HG02588 (cell line): Measurements from ENCODE around the gene RPS28.
"Not testable (repeated sequence)": the region's sequence is repeated elsewhere in the genome, so short reads cannot be mapped to it uniquely, and the experiment has no call there.

Experiments
- ATAC-seq: cut with Tn5 transposase; IDR thresholded peaks from one replicate; pipeline ENCODE4 v1.9.1; 2021; ENCODE audit warnings: mild to moderate bottlenecking, moderate library complexity; ENCODE audit not compliant: unreplicated experiment

Gene RPS28

GRCh38 chr19:8340341-8341096 lies 19.2 kb downstream of the RPS28 start:
- ATAC-seq = no peak

- not testable (repeated sequence) for ATAC-seq
Measured at GRCh38 chr19:8341504-8341903, 20.2 kb downstream of the RPS28 start.

- no peak for ATAC-seq
Measured at GRCh38 chr19:8342316-8342683, 21.0 kb downstream of the RPS28 start.

DNA sequence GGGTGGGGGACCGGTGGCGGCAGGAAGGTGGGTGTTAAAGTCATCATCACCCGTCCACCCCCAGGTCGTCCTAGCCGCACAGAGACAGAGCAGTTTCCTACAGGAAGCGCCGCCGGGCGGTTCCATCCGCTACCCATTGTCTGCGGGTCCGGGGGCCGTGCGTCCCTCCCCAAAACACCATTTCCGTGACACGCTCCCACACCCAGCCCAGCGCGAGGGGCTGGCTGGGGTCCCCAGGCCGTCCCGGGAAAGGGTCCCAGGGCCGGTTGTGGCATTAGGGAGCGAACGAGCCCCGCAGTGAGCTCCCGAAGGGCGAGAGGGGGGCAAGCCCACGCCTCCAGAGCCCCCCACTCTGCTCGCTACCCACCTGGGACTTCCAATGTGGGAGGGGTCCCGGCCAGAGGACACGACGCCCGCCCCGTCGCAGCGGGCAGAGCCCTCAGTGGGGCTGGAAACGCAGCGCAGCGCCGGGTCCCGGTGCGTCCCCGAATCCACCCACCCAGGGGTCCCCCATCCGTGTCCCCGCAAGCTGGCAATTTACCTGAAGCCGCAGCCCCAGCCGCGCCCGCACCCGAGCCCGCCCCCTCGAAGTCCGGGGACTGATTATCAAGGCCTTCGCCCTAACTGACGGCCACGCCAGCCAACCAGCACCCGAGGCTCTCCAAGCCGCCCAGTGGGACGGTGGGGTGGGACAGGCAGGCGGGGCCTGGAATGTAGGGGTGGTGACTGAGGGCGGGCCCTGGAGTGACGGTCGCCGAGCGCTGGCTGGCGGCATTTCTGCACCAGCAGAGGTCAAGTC lies 21.6 kb downstream of the RPS28 start, which contains the start of gene KANK3:
KANK3 (minus strand) TSS at position 579 of the 799 bp plus-strand sequence. CDS start 5,434 bp downstream, outside the sequence.
- peak; percentile 80 for ATAC-seq

GRCh38 chr19:8343483-8343844 lies 22.2 kb downstream of the RPS28 start:
- ATAC-seq = no peak

DNA sequence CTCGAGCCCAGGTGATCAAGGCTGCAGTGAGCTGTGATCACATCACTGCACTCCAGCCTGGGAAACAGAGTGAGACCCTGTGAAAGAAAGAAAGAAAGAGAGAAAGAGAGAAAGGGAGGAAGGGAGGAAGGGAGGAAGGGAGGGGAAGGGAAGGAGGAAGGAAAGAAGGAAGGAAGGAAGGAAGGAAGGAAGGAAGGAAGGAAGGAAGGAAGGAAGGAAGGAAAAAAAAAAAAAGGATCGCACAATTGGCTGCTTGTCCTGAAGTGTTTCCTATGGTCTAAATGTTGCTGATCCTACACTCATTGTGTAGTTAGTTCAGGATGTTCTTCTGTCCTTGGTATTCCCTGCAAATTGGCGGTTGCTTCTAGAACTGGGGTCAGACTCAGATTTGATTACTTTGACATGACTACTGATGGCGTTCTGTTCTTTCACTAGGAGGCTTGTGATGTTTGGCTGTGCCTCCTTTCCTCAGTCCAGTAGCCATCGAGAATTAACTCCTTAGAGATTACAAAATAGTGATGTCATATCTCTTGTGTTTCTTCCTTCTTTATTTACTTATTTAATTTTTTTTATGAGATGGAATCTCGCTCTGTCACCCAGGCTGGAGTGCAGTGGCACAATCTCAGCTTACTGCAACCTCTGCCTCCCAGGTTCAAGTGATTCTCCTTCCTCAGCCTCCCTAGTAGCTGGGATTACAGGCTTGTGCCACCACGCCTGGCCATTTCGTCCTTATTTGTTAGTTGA lies 28.5 kb downstream of the RPS28 start:
- not testable (repeated sequence) for ATAC-seq

DNA sequence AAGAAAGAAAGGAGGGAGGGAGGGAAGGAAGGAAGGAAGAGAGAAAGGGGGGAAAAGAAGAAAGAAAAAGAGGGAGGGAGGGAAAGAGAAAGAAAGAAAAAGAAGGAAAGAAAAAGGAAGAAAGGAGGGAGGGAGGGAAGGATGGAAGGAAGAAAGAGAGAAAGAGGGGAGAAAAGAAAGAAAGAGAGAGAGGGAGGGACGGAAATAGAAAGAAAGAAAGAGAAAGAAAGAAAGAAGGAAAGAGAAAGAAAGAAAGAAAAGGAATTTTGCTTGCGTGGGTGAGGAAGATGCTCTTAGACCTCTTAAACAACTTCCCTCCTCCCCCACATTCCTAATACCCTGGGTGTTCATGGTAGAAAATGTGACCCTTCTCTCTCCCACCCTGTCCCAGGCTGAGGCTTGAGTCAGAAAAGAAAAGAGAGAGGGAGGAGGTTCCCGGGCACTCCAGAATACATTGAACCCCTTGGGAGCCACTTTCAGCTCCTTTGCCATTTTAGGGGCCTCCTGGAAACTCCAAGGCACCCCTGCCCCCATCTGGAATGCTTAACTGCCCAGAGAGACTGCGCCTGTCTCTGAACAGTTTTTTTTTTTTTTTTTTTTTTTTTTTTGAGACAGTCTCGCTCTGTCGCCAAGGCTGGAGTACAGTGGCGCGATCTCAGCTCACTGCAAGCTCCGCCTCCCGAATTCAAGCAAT lies 31.0 kb downstream of the RPS28 start:
- ATAC-seq = no peak

GRCh38 chr19:8352845-8353244 lies 31.5 kb downstream of the RPS28 start:
- not testable (repeated sequence) for ATAC-seq

- ATAC-seq = no peak
Measured at GRCh38 chr19:8355631-8356402, 34.5 kb downstream of the RPS28 start.

- ATAC-seq = no peak
Measured at GRCh38 chr19:8357007-8357521, 35.8 kb downstream of the RPS28 start.

DNA sequence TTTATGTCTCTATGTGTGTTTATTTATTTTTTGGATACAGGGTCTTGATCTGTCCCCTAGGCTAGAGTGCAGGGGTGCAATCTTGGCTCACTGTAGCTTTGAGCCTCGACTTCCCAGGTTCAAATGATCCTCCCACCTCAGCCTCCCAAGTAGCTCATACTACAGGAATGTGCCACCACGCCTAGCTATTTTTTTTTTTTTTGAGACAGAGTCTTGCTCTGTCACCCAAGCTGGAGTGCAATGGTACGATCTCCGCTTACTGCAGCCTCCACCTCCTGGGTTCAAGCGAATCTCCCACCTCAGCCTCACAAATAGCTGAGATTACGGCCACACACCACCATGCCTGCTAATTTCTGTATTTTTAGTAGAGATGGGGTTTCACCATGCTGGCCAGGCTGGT lies 37.7 kb downstream of the RPS28 start:
- no peak for ATAC-seq

DNA sequence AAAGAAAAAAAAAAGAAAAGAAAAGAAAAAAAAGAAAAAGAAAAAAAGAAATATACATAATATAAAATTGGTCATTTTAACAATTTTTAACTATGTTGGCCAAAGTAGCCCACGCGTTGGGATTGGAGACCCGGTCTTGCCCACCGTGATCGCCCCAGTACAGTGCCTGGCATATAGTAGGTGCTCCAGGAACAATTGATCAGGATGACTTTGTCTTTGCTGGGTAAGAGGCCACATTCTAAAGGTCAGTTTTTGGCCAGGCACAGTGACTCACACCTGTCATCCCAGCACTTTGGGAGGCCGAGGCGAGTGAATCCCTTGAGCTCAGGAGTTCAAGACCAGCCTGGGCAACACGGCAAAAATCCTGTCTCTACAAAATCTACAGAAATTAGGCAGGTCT lies 38.9 kb downstream of the RPS28 start:
- no peak for ATAC-seq

DNA sequence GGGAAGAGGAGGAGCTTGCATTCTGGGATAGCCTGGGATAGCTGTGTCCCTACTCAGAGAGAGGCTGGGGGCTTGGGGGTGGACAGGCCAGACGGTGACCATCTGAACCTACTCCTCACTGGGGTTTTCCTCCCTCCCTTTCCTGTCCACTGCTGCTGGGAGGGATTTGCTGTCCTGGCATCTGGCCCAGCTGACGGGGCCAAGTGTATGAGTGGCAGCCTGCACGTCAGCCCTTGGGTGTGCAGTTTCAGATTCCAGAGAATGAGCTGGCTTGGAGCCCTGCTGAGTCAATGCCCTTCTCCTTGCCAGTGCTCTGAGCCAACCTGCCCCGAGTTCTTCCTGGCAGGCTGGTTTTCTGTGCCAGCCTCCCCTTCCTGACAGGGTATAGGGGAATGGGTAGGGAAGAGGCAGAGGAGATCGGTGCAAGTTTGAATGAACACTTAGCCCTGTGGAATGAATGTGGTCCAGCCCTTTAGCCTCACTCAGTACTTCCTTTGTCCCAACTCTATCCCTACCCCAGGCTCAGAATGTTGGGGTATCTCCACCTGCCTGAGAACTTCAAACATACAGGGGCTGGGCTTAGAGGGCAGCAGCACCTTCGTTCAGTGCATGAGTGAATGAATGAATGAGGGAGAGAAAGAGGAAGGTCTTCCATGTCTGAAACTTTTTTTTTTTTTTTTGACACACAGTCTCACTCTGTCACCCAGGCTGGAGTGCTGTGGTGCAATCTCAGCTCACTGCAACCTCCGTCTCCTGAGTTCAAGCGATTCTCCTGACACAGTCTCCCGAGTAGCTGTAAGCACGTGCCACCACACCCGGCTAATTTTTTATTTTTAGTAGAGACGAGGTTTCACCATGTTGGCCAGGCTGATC lies 40.9 kb downstream of the RPS28 start:
- no peak for ATAC-seq

DNA sequence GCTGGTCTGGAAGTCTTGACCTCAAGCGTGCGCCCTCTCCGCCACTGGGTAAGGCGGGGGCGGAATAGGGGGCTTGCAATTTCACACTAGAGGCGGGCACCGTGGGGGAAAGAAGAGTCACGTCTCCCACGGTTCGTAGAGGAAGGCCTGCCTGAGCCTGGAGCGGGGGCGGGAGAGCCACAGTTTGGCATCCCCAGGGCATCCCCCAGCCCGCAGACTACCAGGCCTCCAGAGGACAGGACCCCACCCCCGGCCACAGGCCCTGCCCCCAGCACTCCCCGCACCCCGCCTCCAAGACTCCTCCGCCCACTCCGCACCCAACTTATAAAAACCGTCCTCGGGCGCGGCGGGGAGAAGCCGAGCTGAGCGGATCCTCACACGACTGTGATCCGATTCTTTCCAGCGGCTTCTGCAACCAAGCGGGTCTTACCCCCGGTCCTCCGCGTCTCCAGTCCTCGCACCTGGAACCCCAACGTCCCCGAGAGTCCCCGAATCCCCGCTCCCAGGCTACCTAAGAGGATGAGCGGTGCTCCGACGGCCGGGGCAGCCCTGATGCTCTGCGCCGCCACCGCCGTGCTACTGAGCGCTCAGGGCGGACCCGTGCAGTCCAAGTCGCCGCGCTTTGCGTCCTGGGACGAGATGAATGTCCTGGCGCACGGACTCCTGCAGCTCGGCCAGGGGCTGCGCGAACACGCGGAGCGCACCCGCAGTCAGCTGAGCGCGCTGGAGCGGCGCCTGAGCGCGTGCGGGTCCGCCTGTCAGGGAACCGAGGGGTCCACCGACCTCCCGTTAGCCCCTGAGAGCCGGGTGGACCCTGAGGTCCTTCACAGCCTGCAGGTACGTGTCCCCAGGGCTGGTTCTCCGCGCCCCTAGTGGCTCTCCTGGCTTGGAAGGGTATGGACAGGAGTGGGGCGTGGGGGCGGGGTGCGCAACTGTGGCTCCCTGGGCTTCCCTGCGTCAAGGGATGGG lies 42.8 kb downstream of the RPS28 start, which contains the start of gene ANGPTL4:
ANGPTL4 (plus strand) TSS at position 353 of the 969 bp plus-strand sequence; CDS start at position 520, 167 bp downstream.
- ATAC-seq = no peak

- no peak for ATAC-seq
Measured at GRCh38 chr19:8366121-8366581, 44.9 kb downstream of the RPS28 start.

- no peak for ATAC-seq
Measured at GRCh38 chr19:8366961-8367326, 45.6 kb downstream of the RPS28 start.

DNA sequence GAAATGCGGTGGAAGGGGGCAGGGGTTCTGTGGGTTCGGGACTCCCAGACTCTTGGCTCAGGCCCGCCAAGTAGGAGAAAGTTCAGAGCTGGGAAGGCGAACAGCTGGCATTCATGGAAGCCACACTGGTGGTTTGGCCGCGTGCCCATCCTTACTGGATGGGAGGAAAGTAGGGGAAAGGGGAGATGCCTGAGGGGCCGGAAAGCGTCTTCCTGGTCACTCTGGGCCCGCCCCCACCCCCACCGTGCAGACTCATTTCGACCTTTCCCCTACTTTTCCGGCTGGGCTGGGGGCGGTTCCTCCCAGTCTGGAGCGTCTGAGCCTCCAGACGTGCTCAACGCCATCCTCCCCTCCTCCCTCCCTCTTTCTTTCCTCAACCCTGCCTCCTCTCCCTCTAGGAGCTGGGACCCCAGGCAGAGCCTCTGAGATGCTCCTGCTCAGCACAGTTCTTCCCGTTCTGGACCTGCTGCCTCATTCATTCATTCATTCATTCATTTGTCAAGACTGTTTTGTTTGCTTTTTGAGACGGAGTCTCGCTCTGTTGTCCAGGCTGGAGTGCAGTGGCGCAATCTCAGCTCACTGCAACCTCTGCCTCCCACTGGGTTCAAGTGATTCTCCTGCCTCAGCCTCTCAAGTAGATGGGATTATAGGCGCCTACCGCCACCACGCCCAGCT lies 46.2 kb downstream of the RPS28 start:
- no peak for ATAC-seq
